Gastrocnemius medialis (tissue), 4 donors: Measurements from ENCODE around the gene PPM1F. TPM values are rescaled to one million over a fixed set of nuclear protein-coding genes. Genes with fewer than 3 reads are reported as not detected.
"Not testable (repeated sequence)": the region's sequence is repeated elsewhere in the genome, so short reads cannot be mapped to it uniquely, and the experiment has no call there.

Experiments
- ATAC-seq, 2 donors: fragments of 150-250 bp; one replicate each; pipeline ENCODE4 v1.9.1; 2016
- DNase-seq, 2 donors: peaks; one replicate each; pipeline ENCODE4 v3.0.0-alpha.2; 2019
- H3K27ac ChIP-seq, 4 donors: fragments of 200-600 bp; sonication (generic); 1 replicate in 1 of 4; 2 replicates in 3 of 4; pipeline ENCODE4 v1.5.1; 2016 to 2018; ENCODE audit warnings: mild to moderate bottlenecking in 2 of 4, moderate library complexity in 1 of 4
- H3K27me3 ChIP-seq, 3 donors: fragments of 200-600 bp; sonication (generic) in 2 of 3; 1 replicate in 1 of 3; 2 replicates in 2 of 3; pipeline versions ENCODE4 v1.5.1 to v1.6.0; 2016 to 2019; ENCODE audit warnings: mild to moderate bottlenecking in 1 of 3, moderate library complexity in 1 of 3
- H3K36me3 ChIP-seq, 2 donors: fragments of 200-600 bp; sonication (generic) in 1 of 2; one replicate each; pipeline ENCODE4 v1.5.1; 2017 to 2018
- H3K4me1 ChIP-seq, 2 donors: fragments of 200-600 bp; sonication (generic) in 1 of 2; one replicate each; pipeline ENCODE4 v1.5.1; 2016 to 2017; ENCODE audit warnings: mild to moderate bottlenecking in 2 of 2
- H3K4me3 ChIP-seq, 4 donors: fragments of 200-600 bp; sonication (generic) in 3 of 4; 1 replicate in 1 of 4; 2 replicates in 3 of 4; pipeline ENCODE4 v1.5.1; 2016 to 2019; ENCODE audit warnings: mild to moderate bottlenecking in 2 of 4
- H3K9me3 ChIP-seq, 3 donors: fragments of 200-600 bp; sonication (generic) in 2 of 3; 1 replicate in 1 of 3; 2 replicates in 2 of 3; pipeline ENCODE4 v1.5.1; 2016 to 2019
- POLR2A ChIP-seq, 2 donors: fragments of 450-650 bp; IDR thresholded peaks; one replicate each; pipeline ENCODE4 v1.6.1; 2017; ENCODE audit warnings: antibody characterized with exemption in 2 of 2, mild to moderate bottlenecking in 2 of 2, moderate library complexity in 2 of 2
- in situ Hi-C, 4 donors: fragments of 200-750 bp; cut with MboI; loops; one replicate each; pipeline versions ENCODE4 v1.15.0 to v1.8.0; 2017; ENCODE audit warnings: low sequenced_read_pairs in 4 of 4
- intact Hi-C: fragments of 100-400 bp; cut with DNase I; formaldehyde crosslinking; loops from one replicate; pipeline ENCODE4 v1.15.1; 2023; ENCODE audit warnings: low total_unique reads
- total RNA-seq, 4 donors: library from RNA; depleted of rRNA; stranded (reverse); fragments of >200 nt; gene quantifications; one replicate each; pipeline versions ENCODE4 v1.1.0 to v1.2.3, GENCODE V29; 2016
- TF ChIP-seq, protein P1 (sequence below), 5 experiments: fragments of 450-650 bp in 3 of 5; fragments of 200-600 bp in 2 of 5; sonication (generic) in 2 of 5; IDR thresholded peaks in 4 of 5; conservative IDR thresholded peaks in 1 of 5; 1 replicate in 4 of 5; 2 replicates in 1 of 5; pipeline ENCODE4 v1.5.1; 2016 to 2019; ENCODE audit warnings: antibody characterized with exemption in 5 of 5, mild to moderate bottlenecking in 3 of 5, moderate library complexity in 3 of 5

Gene PPM1F
- total RNA-seq, 4 donors from 2014 or later: 10.2 to 13.8 (median 11.0) TPM

DNA sequence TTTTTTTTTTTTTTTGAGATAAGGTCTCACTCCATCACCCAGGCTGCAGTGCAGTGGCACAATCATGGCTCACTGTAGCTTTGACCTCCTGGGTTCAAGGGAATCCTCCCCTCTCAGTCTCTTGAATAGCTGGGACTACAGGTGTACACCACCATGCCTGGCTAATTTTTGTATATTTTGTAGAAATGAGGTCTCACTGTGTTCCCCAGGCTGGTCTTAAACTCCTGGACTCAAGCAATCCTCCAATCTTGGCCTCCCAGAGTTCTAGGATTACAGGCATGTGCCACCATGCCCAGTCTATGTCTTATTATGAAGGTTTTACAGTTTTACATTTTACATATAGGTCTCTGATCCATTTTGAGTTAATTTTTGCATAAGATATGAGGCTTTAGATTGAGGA lies 64.8 kb downstream of the PPM1F start:
- DNase-seq: no peak
- in situ Hi-C loops (no loop called here), intact Hi-C loops (no loop called here)
- Histone ChIP-seq H3K9me3 (no peaks in the 10 kb centered on the region), H3K27ac (no peak overlapping the region), H3K36me3 (no peaks in the 10 kb centered on the region), H3K27me3 (no peaks in the 10 kb centered on the region), H3K4me3 (no peak overlapping the region), H3K4me1 (peaks cover 0 to 4% of the 10 kb centered on the region in 2 donors)
- TF ChIP-seq, protein P1, sequence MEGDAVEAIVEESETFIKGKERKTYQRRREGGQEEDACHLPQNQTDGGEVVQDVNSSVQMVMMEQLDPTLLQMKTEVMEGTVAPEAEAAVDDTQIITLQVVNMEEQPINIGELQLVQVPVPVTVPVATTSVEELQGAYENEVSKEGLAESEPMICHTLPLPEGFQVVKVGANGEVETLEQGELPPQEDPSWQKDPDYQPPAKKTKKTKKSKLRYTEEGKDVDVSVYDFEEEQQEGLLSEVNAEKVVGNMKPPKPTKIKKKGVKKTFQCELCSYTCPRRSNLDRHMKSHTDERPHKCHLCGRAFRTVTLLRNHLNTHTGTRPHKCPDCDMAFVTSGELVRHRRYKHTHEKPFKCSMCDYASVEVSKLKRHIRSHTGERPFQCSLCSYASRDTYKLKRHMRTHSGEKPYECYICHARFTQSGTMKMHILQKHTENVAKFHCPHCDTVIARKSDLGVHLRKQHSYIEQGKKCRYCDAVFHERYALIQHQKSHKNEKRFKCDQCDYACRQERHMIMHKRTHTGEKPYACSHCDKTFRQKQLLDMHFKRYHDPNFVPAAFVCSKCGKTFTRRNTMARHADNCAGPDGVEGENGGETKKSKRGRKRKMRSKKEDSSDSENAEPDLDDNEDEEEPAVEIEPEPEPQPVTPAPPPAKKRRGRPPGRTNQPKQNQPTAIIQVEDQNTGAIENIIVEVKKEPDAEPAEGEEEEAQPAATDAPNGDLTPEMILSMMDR (IDR thresholded peaks at IDR 0.05 in 4 of 5, conservative IDR thresholded peaks at IDR 0.05 in 1 of 5): no peak
- TF ChIP-seq POLR2A (IDR thresholded peaks at IDR 0.05): no peak
- ATAC-seq: no peak

- H3K9me3 ChIP-seq, ATAC-seq, H3K27me3 ChIP-seq, H3K4me1 ChIP-seq, DNase-seq, H3K4me3 ChIP-seq, in situ Hi-C loops, H3K27ac ChIP-seq, H3K36me3 ChIP-seq, intact Hi-C loops: not testable (repeated sequence)
These were observed 68.7 kb downstream of the PPM1F start for GRCh38 chr22:21883930-21884329.

DNA sequence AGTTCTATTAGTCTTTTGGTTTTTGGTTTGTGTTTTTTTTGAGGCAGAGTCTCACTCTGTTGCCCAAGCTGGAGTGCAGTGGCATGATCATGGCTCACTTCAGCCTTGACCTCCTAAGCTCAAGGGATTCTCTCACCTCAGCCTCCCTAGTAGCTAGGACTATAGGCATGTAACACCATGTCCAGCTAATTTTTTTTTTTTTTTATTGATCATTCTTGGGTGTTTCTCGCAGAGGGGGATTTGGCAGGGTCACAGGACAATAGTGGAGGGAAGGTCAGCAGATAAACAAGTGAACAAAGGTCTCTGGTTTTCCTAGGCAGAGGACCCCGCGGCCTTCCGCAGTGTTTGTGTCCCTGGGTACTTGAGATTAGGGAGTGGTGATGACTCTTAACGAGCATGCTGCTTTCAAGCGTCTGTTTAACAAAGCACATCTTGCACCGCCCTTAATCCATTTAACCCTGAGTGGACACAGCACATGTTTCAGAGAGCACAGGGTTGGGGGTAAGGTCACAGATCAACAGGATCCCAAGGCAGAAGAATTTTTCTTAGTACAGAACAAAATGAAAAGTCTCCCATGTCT lies 69.8 kb downstream of the PPM1F start:
- in situ Hi-C loops, H3K36me3 ChIP-seq, H3K9me3 ChIP-seq, DNase-seq, H3K4me3 ChIP-seq, intact Hi-C loops, H3K27me3 ChIP-seq, H3K27ac ChIP-seq, ATAC-seq, H3K4me1 ChIP-seq: not testable (repeated sequence)

DNA sequence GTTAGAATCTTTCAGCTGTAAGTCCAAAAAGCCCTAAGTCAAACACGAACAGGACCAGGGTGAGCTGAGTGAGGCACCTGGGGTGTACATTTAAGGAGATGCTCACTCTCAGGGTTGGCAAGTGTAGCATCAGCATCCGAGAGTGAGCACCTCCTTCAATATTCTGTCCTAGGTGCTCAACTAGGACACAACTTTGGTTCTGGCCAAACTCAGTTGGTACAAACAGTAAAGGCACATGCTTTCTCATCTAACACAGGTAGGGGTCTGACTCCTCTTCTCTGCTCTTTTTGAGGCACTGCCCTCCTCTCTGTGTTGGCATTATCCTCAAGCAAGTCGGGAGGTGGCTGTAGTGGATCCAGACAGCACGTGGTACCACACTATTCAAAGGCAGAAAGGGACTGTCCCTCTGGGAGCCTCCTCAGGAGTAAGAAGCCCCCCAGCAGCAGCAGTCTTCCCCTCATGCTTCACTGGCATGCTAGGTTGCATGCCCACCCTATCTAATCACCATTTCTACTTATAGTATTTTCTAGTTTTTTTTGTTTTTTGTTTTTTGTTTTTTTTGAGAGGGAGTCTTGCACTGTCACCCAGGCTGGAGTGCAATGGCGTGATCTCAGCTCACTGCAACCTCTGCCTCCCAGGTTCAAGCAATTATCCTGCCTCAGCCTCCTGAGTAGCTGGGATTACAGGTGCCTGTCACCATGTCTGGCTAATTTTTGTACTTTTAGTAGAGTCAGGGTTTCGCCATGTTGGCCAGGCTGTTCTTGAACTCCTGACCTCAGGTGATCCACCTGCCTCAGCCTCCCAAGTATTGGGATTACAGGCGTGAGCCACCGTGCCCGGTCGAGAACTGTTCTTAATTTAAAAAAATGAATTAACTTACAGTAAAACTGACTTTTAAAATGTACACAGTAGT lies 70.6 kb downstream of the PPM1F start:
- in situ Hi-C loops: no loop called here
- no peaks in the 10 kb centered on the region for H3K4me1 ChIP-seq

GRCh38 chr22:21876486-21877176 lies 76.0 kb downstream of the PPM1F start:
- Histone ChIP-seq H3K27me3 (no peaks in the 10 kb centered on the region), H3K4me1 (no peaks in the 10 kb centered on the region), H3K9me3 (no peaks in the 10 kb centered on the region), H3K36me3 (no peaks in the 10 kb centered on the region), H3K4me3 (no peak overlapping the region), H3K27ac (no peak overlapping the region)
- no peak for TF ChIP-seq POLR2A (IDR thresholded peaks at IDR 0.05)
- TF ChIP-seq, protein P1 (IDR thresholded peaks at IDR 0.05 in 4 of 5, conservative IDR thresholded peaks at IDR 0.05 in 1 of 5): no peak
- in situ Hi-C loops: no loop called here
- no peak for DNase-seq
- ATAC-seq: no peak
- intact Hi-C loops: no loop called here

More for the DNA sequence above, 70.6 kb downstream of the PPM1F start:
- ATAC-seq: no peak
- no peak overlapping the region for H3K4me3 ChIP-seq
- no peak for TF ChIP-seq POLR2A (IDR thresholded peaks at IDR 0.05)
- TF ChIP-seq, protein P1 (IDR thresholded peaks at IDR 0.05 in 4 of 5, conservative IDR thresholded peaks at IDR 0.05 in 1 of 5): no peak
- intact Hi-C loops: no loop called here
- no peaks in the 10 kb centered on the region for H3K27me3 ChIP-seq
- H3K36me3 ChIP-seq: no peaks in the 10 kb centered on the region
- no peaks in the 10 kb centered on the region for H3K9me3 ChIP-seq
- DNase-seq: no peak
- no peak overlapping the region for H3K27ac ChIP-seq

GRCh38 chr22:21874953-21875352 lies 77.7 kb downstream of the PPM1F start:
- H3K27me3 ChIP-seq, H3K4me3 ChIP-seq, H3K9me3 ChIP-seq, in situ Hi-C loops, H3K36me3 ChIP-seq, H3K27ac ChIP-seq, ATAC-seq, intact Hi-C loops, H3K4me1 ChIP-seq, DNase-seq: not testable (repeated sequence)
